Testis (tissue), 3 donors: ENCODE results near the gene AP2B1. TPM values are rescaled to one million over a fixed set of nuclear protein-coding genes. Genes with fewer than 3 reads are reported as not detected.

ENCODE experiments used
- DNase-seq: peaks from one replicate; pipeline ENCODE4 v3.0.0-alpha.2; 2019
- H3K27ac ChIP-seq, 2 donors: fragments of 200-600 bp; sonication (generic); one replicate each; pipeline ENCODE4 v1.5.1; 2019
- H3K27me3 ChIP-seq: fragments of 200-600 bp; sonication (generic); one replicate; pipeline ENCODE4 v1.5.1; 2019
- H3K36me3 ChIP-seq: fragments of 200-600 bp; sonication (generic); one replicate; pipeline ENCODE4 v1.5.1; 2017; ENCODE audit warnings: low read depth; ENCODE audit errors: missing control alignments
- H3K4me1 ChIP-seq: fragments of 200-600 bp; sonication (generic); one replicate; pipeline ENCODE4 v1.5.1; 2019
- H3K4me3 ChIP-seq, 2 donors: fragments of 200-600 bp; sonication (generic); one replicate each; pipeline ENCODE4 v1.5.1; 2017 to 2019
- H3K9me3 ChIP-seq: fragments of 200-600 bp; sonication (generic); one replicate; pipeline ENCODE4 v1.5.1; 2017
- CTCF ChIP-seq, 3 experiments: fragments of 450-650 bp in 2 of 3; fragments of 200-600 bp in 1 of 3; sonication (generic) in 1 of 3; IDR thresholded peaks; one replicate each; pipeline ENCODE4 v1.5.1; 2016 to 2019; ENCODE audit warnings: antibody characterized with exemption in 3 of 3, mild to moderate bottlenecking in 2 of 3, moderate library complexity in 1 of 3
- POLR2A ChIP-seq: fragments of 450-650 bp; IDR thresholded peaks from one replicate; pipeline ENCODE4 v1.6.1; 2017; ENCODE audit warnings: antibody characterized with exemption, mild to moderate bottlenecking, moderate library complexity
- WGBS, 2 donors: methylation state at CpG; one replicate each; pipeline ENCODE4 v1.1.5; 2018; 5-methylcytosine and 5-hydroxymethylcytosine counted together
- intact Hi-C: fragments of 100-400 bp; cut with DNase I; formaldehyde crosslinking; loops from one replicate; pipeline ENCODE4 v1.15.1; 2023; ENCODE audit warnings: low total_unique reads
- polyA plus RNA-seq: library from polyadenylated mRNA; stranded (reverse); fragments of 350-450 nt; fragmentation: Illumina TruSeq; extraction: RNeasy Lipid Tissue Mini Kit (QIAGEN cat#74804); gene quantifications from one replicate; pipeline ENCODE4 v1.2.3, GENCODE V29; 2014; ENCODE audit warnings: low read depth, low replicate concordance; ENCODE audit not compliant: insufficient read depth
- total RNA-seq, 2 donors: library from RNA; depleted of rRNA; stranded (reverse); fragments of >200 nt; gene quantifications; one replicate each; pipeline ENCODE4 v1.2.3, GENCODE V29; 2016

Gene AP2B1
- total and polyA plus RNA-seq, 3 donors from 2014 or later = 132 to 310 (median 147) TPM

GRCh38 chr17:35732806-35733136, 145.6 kb downstream of the AP2B1 start:
- Histone ChIP-seq H3K4me3 (no peak overlapping the region), H3K27ac (no peak overlapping the region), H3K4me1 (peaks cover 6% of the 10 kb centered on the region), H3K27me3 (no peaks in the 10 kb centered on the region), H3K36me3 (no peaks in the 10 kb centered on the region), H3K9me3 (no peaks in the 10 kb centered on the region)
- TF ChIP-seq CTCF (IDR thresholded peaks at IDR 0.05) (no peak), POLR2A (no peak)
- DNase-seq = no peak
- WGBS, 2 donors = 78 to 91% methylated on average over 1 of the region's 1 CpG
- intact Hi-C loops = no loop called here

DNA sequence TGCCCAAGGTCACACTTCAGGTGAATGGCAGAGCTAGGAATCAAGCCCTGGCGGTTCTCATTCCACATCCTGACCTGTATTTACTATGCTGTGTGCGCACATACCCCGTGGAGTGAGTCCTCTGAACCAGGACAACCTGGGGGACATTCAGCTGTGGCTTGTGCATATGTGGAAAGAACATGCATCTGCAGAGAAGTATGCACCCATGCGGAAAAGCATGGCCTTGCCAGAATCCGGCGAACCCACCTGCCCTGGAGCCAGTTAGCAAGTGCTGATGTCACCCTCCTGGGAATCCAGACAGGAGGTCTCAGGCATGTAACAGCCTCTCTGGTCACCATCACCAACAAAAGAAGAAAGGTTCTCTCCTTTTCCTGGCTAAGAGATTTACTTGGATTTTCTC, 146.2 kb downstream of the AP2B1 start:
- intact Hi-C loops = no loop called here
- WGBS, 2 donors = 87 to 94% methylated on average over 4 to 6 of the region's 6 CpGs
- no peak for DNase-seq
- Histone ChIP-seq H3K27ac (no peak overlapping the region), H3K4me3 (no peak overlapping the region), H3K27me3 (no peaks in the 10 kb centered on the region), H3K9me3 (no peaks in the 10 kb centered on the region), H3K4me1 (peaks cover 6% of the 10 kb centered on the region), H3K36me3 (no peaks in the 10 kb centered on the region)
- TF ChIP-seq CTCF (IDR thresholded peaks at IDR 0.05) (no peak), POLR2A (no peak)

DNA sequence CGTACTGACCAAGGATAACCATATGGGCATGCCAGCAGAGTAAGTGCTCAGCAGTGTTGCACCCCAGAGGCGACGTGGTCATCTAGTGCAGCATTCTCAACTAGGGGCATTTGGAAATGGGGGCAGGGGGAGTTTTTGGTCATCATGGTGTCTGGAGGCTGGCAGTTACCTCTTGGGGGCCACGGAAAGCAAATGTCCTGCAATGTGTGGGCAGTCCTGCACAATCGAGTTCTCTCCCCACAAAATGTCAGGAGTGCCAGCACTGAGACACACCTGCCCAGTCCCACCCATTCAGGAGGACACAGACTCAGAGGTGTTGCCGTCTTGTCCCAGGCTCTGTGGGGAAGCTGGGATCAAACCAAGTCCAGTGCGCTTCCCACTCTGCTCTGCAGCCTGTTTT, 147.3 kb downstream of the AP2B1 start:
- WGBS, 2 donors = 88 to 92% methylated on average over 7 of the region's 7 CpGs
- intact Hi-C loops = no loop called here
- H3K9me3 ChIP-seq = no peaks in the 10 kb centered on the region
- H3K27ac ChIP-seq = no peak overlapping the region
- TF ChIP-seq POLR2A (no peak), CTCF (IDR thresholded peaks at IDR 0.05) (no peak)
- no peak overlapping the region for H3K4me3 ChIP-seq
- DNase-seq = no peak
- peaks cover 6% of the 10 kb centered on the region for H3K4me1 ChIP-seq
- no peaks in the 10 kb centered on the region for H3K36me3 ChIP-seq
- no peaks in the 10 kb centered on the region for H3K27me3 ChIP-seq

DNA sequence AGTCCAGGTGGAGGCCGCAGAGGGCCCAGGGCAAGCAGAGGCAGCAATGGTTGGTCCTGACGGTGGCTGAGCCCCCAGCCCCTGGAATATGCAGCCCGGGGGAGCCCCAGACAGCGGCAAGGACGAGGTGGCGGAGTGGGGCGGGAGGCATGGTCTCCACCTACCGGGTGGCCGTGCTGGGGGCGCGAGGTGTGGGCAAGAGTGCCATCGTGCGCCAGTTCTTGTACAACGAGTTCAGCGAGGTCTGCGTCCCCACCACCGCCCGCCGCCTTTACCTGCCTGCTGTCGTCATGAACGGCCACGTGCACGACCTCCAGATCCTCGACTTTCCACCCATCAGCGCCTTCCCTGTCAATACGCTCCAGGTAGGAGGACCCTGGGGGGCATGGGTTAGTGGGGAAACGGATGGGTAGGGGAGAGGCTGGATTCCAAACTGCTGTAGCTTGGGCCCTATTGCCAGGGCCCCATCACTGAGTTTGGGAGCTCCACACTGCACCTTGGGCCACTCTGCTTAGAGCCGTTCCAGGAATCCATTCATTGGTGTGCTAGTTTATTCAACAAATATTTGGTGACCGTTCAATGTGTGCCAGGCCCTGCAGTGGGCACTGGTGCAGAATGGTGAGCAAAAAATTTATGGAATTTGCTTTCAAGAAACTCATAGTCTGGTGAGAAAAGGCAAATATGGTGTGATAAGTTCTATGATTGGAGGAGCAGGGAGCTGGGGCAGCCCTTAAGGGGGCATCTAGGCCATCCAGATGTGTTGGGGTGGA, 148.1 kb downstream of the AP2B1 start:
- H3K27me3 ChIP-seq = no peaks in the 10 kb centered on the region
- peaks cover 6% of the 10 kb centered on the region for H3K4me1 ChIP-seq
- TF ChIP-seq POLR2A (no peak), CTCF (IDR thresholded peaks at IDR 0.05) (no peak)
- no peaks in the 10 kb centered on the region for H3K36me3 ChIP-seq
- WGBS, 2 donors = 82 to 86% methylated on average over 21 to 29 of the region's 29 CpGs
- no peak overlapping the region for H3K4me3 ChIP-seq
- no peak overlapping the region for H3K27ac ChIP-seq
- no peak for DNase-seq
- H3K9me3 ChIP-seq = no peaks in the 10 kb centered on the region
- intact Hi-C loops = no loop called here

- Histone ChIP-seq H3K9me3 (no peaks in the 10 kb centered on the region), H3K27me3 (no peaks in the 10 kb centered on the region), H3K4me1 (peaks cover 1% of the 10 kb centered on the region), H3K36me3 (no peaks in the 10 kb centered on the region), H3K27ac (no peak overlapping the region), H3K4me3 (no peak overlapping the region)
- intact Hi-C loops = no loop called here
- TF ChIP-seq CTCF (IDR thresholded peaks at IDR 0.05) (no peak), POLR2A (no peak)
- no peak for DNase-seq
- 92 to 93% methylated on average over 3 to 5 of the region's 5 CpGs for WGBS, 2 donors
These were observed 149.1 kb downstream of the AP2B1 start for GRCh38 chr17:35736236-35736635.
